ENCODE data around the gene PRAF2. TPM values are rescaled to one million over a fixed set of nuclear protein-coding genes. Genes with fewer than 3 reads are reported as not detected.

PRAF2 gene
- total and polyA plus RNA-seq, 9 of the 15 experiments (the other 6 are each of a cell fraction or from before 2014, with no cell fraction given), result 0.24 to 5.7 (median 2.0) TPM

GRCh38 chrX:49106930-49107329 is 33.1 kb upstream of the PRAF2 start:
- Histone ChIP-seq H4K20me1 (replicated peaks; ENCODE audit: control insufficient read depth, insufficient read depth, low read length) (no peaks in the 10 kb centered on the region), H3K9me3 (replicated peaks; ENCODE audit: control insufficient read depth, insufficient read depth, low read depth, low read length) (no peaks in the 10 kb centered on the region), H3K4me2 (ENCODE audit: insufficient read depth, low read length) (no peak overlapping the region), H3K79me2 (ENCODE audit: control insufficient read depth, insufficient read depth, low read length) (no peaks in the 10 kb centered on the region), H3K9me1 (ENCODE audit: control insufficient read depth, insufficient read depth, low read length) (no peaks in the 10 kb centered on the region), H2AFZ (ENCODE audit: low read depth, low read length) (0 out of 2 replicates have a peak overlapping the region, but pooled peaks have one; percentile 16), H3K4me3 (no peak overlapping the region), H3K27ac (ENCODE audit: extremely low read depth, low read depth, low read length) (peak overlapping the region; percentile 33; the same call in 1 of the 3 replicates), H3K36me3 (ENCODE audit: control insufficient read depth, insufficient read depth, low read length) (peaks cover 22% of the 10 kb centered on the region; the same call in 2 of the 3 replicates), H3K9ac (ENCODE audit: insufficient read depth in 1 of 2, low read depth in 2 of 2, low read length in 2 of 2) (no peak overlapping the region), H3K4me1 (replicated peaks in 1 of 2; ENCODE audit: control insufficient read depth in 2 of 2, insufficient read depth in 2 of 2, low read length in 2 of 2) (peaks cover 0 to 2% of the 10 kb centered on the region in 2 experiments; a peak in 4 of 5 replicates), H3K27me3 (ENCODE audit: control insufficient read depth in 2 of 2, insufficient read depth in 2 of 2, low read length in 2 of 2) (no peaks in the 10 kb centered on the region)
- intact Hi-C loops (cut with micrococcal nuclease), result no loop called here
- peak; percentile 93 for FAIRE-seq
- peak; percentile 97 for ATAC-seq
- POLR2A ChIA-PET, result no interaction called here
- in situ Hi-C loops (cut with MboI), result loop anchor here (10.0 kb wide), 1 partner anchor 132 kb away; the partner anchor contains the start of gene KCND1
- BruUV-seq (replicated peaks), result no TSS peak
- CTCF ChIA-PET (ENCODE audit: low intra/inter-chr PET ratio), result interaction anchor here (0.6 kb wide), 1 partner anchor 105 kb away, joined by 3 read pairs; the partner anchor contains the start of gene GRIPAP1
- 32% methylated on average over 7 of the region's 7 CpGs for WGBS (ENCODE audit: insufficient coverage, low coverage, missing lambda C conversion rate)
- DNase-seq (ENCODE audit: extremely low read depth in 1 of 4, low spot score in 3 of 4), result peak in 2 of 4 experiments; percentile 37 to 68
- TF ChIP-seq NUFIP1 (IDR thresholded peaks at IDR 0.05; ENCODE audit: partially characterized antibody), result no peak
- TF ChIP-seq E2F3 (CRISPR knock-in tag; IDR thresholded peaks at IDR 0.05), result no peak
- no peak for TF ChIP-seq SAP30 (IDR thresholded peaks at IDR 0.05; ENCODE audit: borderline replicate concordance, insufficient read depth, low read depth, low read length, poor library complexity, severe bottlenecking)
- TF ChIP-seq TRIM25 (IDR thresholded peaks at IDR 0.05; ENCODE audit: borderline replicate concordance), result no peak
- no peak for TF ChIP-seq NR0B1 (IDR thresholded peaks at IDR 0.05; ENCODE audit: partially characterized antibody)
- no peak for TF ChIP-seq GMEB1 (CRISPR knock-in tag; IDR thresholded peaks at IDR 0.05)
- no peak for TF ChIP-seq CHCHD3 (CRISPR knock-in tag; IDR thresholded peaks at IDR 0.05)
- no peak for TF ChIP-seq NCOA2 (IDR thresholded peaks at IDR 0.05; ENCODE audit: partially characterized antibody in 2 of 2)
- TF ChIP-seq NR2C2 (CRISPR knock-in tag; IDR thresholded peaks at IDR 0.05), result no peak
- TF ChIP-seq NR2C2 (tag; IDR thresholded peaks at IDR 0.05), result no peak
- TF ChIP-seq RBM39 (optimal IDR thresholded peaks at IDR 0.05; ENCODE audit: low read depth, low read length), result no peak
- no peak for TF ChIP-seq TCFL5 (CRISPR knock-in tag; conservative IDR thresholded peaks at IDR 0.05)
- no peak for TF ChIP-seq HDAC6 (IDR thresholded peaks at IDR 0.05; ENCODE audit: low read depth, low read length)
- TF ChIP-seq MCM2 (IDR thresholded peaks at IDR 0.05; ENCODE audit: low read depth), result no peak
- peak; percentile 25; the same call in 1 of the 2 replicates for TF ChIP-seq JUND (IDR thresholded peaks at IDR 0.05; ENCODE audit: borderline replicate concordance, low read depth, low read length)
- no peak for TF ChIP-seq JUND (tag; IDR thresholded peaks at IDR 0.05; ENCODE audit: borderline replicate concordance, low read depth, low read length)
- no peak for TF ChIP-seq ELK1 (CRISPR knock-in tag; IDR thresholded peaks at IDR 0.05)
